ENCODE measurements around the gene KLHL6. TPM values are rescaled to one million over a fixed set of nuclear protein-coding genes. Genes with fewer than 3 reads are reported as not detected.
A peak's percentile ranks its signal among the peaks of the same experiment; 100 is the strongest.

Gene KLHL6
- total and polyA plus RNA-seq, 2 of the 8 experiments (the other 6 are each of a cell fraction or from before 2014, with no cell fraction given): 0.05 TPM; not detected in 1

- no peaks in the 10 kb centered on the region for H3K27me3 ChIP-seq (replicated peaks in 1 of 4; ENCODE audit: control insufficient read depth in 3 of 4, extremely low read depth in 1 of 4, insufficient read depth in 3 of 4, low read length in 3 of 4)
- TF ChIP-seq TEAD4 (IDR thresholded peaks at IDR 0.05; ENCODE audit: low read depth, low read length) (no peak), MAFK (IDR thresholded peaks at IDR 0.05; ENCODE audit: low read depth, low read length) (no peak), CHD1 (IDR thresholded peaks at IDR 0.05; ENCODE audit: low read depth, low read length) (no peak), GABPA (IDR thresholded peaks at IDR 0.05; ENCODE audit: borderline replicate concordance, insufficient read depth, low read length) (no peak), RXRA (IDR thresholded peaks at IDR 0.05; ENCODE audit: insufficient read depth, low read depth, low read length) (no peak), SP2 (IDR thresholded peaks at IDR 0.05; ENCODE audit: low read length) (no peak)
- no peak overlapping the region for H4K91ac ChIP-seq (replicated peaks; ENCODE audit: insufficient read length, low read length)
- H3K4ac ChIP-seq (replicated peaks; ENCODE audit: insufficient read length, low read depth, low read length): no peak overlapping the region
- peaks cover 7% of the 10 kb centered on the region; the same call in 1 of the 2 replicates for H3K23me2 ChIP-seq (ENCODE audit: low read depth, low read length)
- H4K20me1 ChIP-seq (replicated peaks in 1 of 2; ENCODE audit: control insufficient read depth in 1 of 2, insufficient read depth in 2 of 2, low read length in 2 of 2): no peaks in the 10 kb centered on the region
- H4K5ac ChIP-seq (ENCODE audit: insufficient read length, low read depth, low read length): no peak overlapping the region
- ChIA-PET POLR2A (ENCODE audit: partially characterized antibody) (interaction anchor here (1.5 kb wide), 1 partner anchor 9 kb away, joined by 5 read pairs; no protein-coding TSS in a partner anchor), CTCF (ENCODE audit: partially characterized antibody) (interaction anchor here (0.6 to 0.8 kb wide), 2 partner anchors 138 to 411 kb away, joined by 3 read pairs; no protein-coding TSS in a partner anchor)
- H3K4me1 ChIP-seq (replicated peaks in 1 of 4; ENCODE audit: control insufficient read depth in 3 of 4, insufficient read depth in 4 of 4, low read length in 3 of 4): peaks cover 0 to 3% (median 0%) of the 10 kb centered on the region in 4 experiments; a peak in 1 of 7 replicates
- H2BK15ac ChIP-seq (ENCODE audit: low read length): no peak overlapping the region
- H3K56ac ChIP-seq (replicated peaks; ENCODE audit: insufficient read length, low read depth, low read length): no peak overlapping the region
- peaks cover 0 to 9% of the 10 kb centered on the region in 2 experiments; a peak in 3 of 4 replicates for H3K79me2 ChIP-seq (ENCODE audit: control insufficient read depth in 1 of 2, insufficient read depth in 2 of 2, low read length in 2 of 2)
- no peak overlapping the region for H3K18ac ChIP-seq (ENCODE audit: extremely low read depth, low read length)
- H2AK5ac ChIP-seq (ENCODE audit: low read depth, low read length): no peak overlapping the region
- H3K27ac ChIP-seq (ENCODE audit: low read depth, low read length): no peak overlapping the region
- peak overlapping the region; percentile 77; the same call in 1 of the 2 replicates for H2BK20ac ChIP-seq (ENCODE audit: low read length)
- no peak overlapping the region for H2AFZ ChIP-seq (ENCODE audit: low read length)
- FAIRE-seq: no peak
- no peak overlapping the region for H3K23ac ChIP-seq (ENCODE audit: insufficient read length)
- no peaks in the 10 kb centered on the region for H3K36me3 ChIP-seq (ENCODE audit: control insufficient read depth in 2 of 4, insufficient read depth in 4 of 4, low read length in 3 of 4)
- no peak overlapping the region for H3K4me2 ChIP-seq (ENCODE audit: insufficient read depth in 1 of 2, low read depth in 2 of 2, low read length in 2 of 2)
- no peak overlapping the region for H3K14ac ChIP-seq (ENCODE audit: insufficient read length)
- H3K4me3 ChIP-seq (ENCODE audit: extremely low read depth in 1 of 4, insufficient read depth in 2 of 4, low read depth in 3 of 4, low read length in 4 of 4): no peak overlapping the region
- no peaks in the 10 kb centered on the region for H3K79me1 ChIP-seq (ENCODE audit: low read depth, low read length)
- DNase-seq (ENCODE audit: low read depth in 1 of 2, low spot score in 2 of 2): no peak
- no peak overlapping the region for H4K8ac ChIP-seq (ENCODE audit: extremely low read depth, insufficient read depth, low read length)
- WGBS, 2 experiments (ENCODE audit: extremely low coverage in 1 of 2, insufficient coverage in 1 of 2, insufficient read length in 1 of 2, insufficient replicate concordance in 2 of 2, low coverage in 1 of 2, low lambda C conversion rate in 2 of 2, missing lambda C conversion rate in 1 of 2): 87% methylated on average over 10 of the region's 10 CpGs; no CpG with 5 or more reads in 1 of the 2 experiments
- H2BK120ac ChIP-seq (replicated peaks; ENCODE audit: low read depth, low read length): no peak overlapping the region
- no peaks in the 10 kb centered on the region for H3K9me3 ChIP-seq (ENCODE audit: insufficient read depth in 2 of 2, low read depth in 1 of 2, low read length in 1 of 2)
- H2BK12ac ChIP-seq (ENCODE audit: low read depth, low read length): no peak overlapping the region
- no peak overlapping the region for H2BK5ac ChIP-seq (ENCODE audit: low read depth, low read length)
- H3K9ac ChIP-seq (replicated peaks in 1 of 4; ENCODE audit: extremely low read depth in 1 of 4, low read depth in 3 of 4, low read length in 3 of 4): no peak overlapping the region
These were observed 111.8 kb downstream of the KLHL6 start for GRCh38 chr3:183443395-183444385.
